PC-3 (cell line): Measurements from ENCODE around the gene GLI1. TPM values are rescaled to one million over a fixed set of nuclear protein-coding genes. Genes with fewer than 3 reads are reported as not detected.

Experiments
- ATAC-seq: fragments of 200-7000 bp; cut with Tn5 transposase; 2 replicates; pipeline ENCODE4 v1.9.1; 2020; ENCODE audit warnings: mild to moderate bottlenecking, moderate library complexity
- BruUV-seq: library from RNA; stranded (reverse); fragments of 400-500 nt; replicated peaks from 2 replicates; lab custom pipeline; 2021; lab: Mats Ljungman, UMichigan
- CTCF ChIA-PET: fragments of 300-600 bp; sonication (Branson Sonifier 250); formaldehyde crosslinking; loops from one replicate; lab custom pipeline; 2022; ENCODE audit warnings: antibody characterized with exemption; lab: Charles Lee
- POLR2A ChIA-PET: fragments of 300-600 bp; sonication (Branson Sonifier 250); formaldehyde crosslinking; loops from one replicate; lab custom pipeline; 2022; ENCODE audit warnings: antibody characterized with exemption; ENCODE audit not compliant: unreplicated experiment; lab: Charles Lee
- DNase-seq: peaks from one replicate; pipeline ENCODE4 v3.0.0-alpha.2; 2015
- H2AFZ ChIP-seq: fragments of 300-600 bp; sonication (generic); 2 replicates; pipeline ENCODE4 v1.6.0; 2016; ENCODE audit warnings: antibody characterized with exemption, low read length
- H3F3A ChIP-seq: fragments of 300-600 bp; sonication (generic); one replicate; pipeline ENCODE4 v1.6.0; 2017; ENCODE audit warnings: antibody characterized with exemption, low read length, control low read depth, mild to moderate bottlenecking; ENCODE audit not compliant: unreplicated experiment
- H3K27ac ChIP-seq: fragments of 300-600 bp; sonication (generic); 2 replicates; pipeline ENCODE4 v1.5.1; 2016; ENCODE audit warnings: mild to moderate bottlenecking, low read length
- H3K27me3 ChIP-seq: fragments of 300-600 bp; sonication (generic); 2 replicates; pipeline ENCODE4 v1.6.1; 2016; ENCODE audit warnings: low read length, mixed read lengths
- H3K36me3 ChIP-seq: fragments of 300-600 bp; sonication (generic); 2 replicates; pipeline ENCODE4 v1.6.1; 2016; ENCODE audit warnings: low read depth, mixed run types, low read length, mixed read lengths
- H3K4me1 ChIP-seq: fragments of 300-600 bp; sonication (generic); 2 replicates; pipeline ENCODE4 v1.5.1; 2016; ENCODE audit warnings: low read length; ENCODE audit not compliant: insufficient read depth
- H3K4me2 ChIP-seq: fragments of 300-600 bp; sonication (generic); 2 replicates; pipeline ENCODE4 v1.6.0; 2016; ENCODE audit warnings: low read length
- H3K4me3 ChIP-seq: fragments of 300-600 bp; sonication (generic); 2 replicates; pipeline ENCODE4 v1.5.1; 2016; ENCODE audit warnings: mild to moderate bottlenecking, low read length, mixed read lengths
- H3K79me2 ChIP-seq: fragments of 300-600 bp; sonication (generic); 2 replicates; pipeline ENCODE4 v1.6.1; 2017; ENCODE audit warnings: low read length, mixed read lengths
- H3K9ac ChIP-seq: fragments of 300-600 bp; sonication (generic); 2 replicates; pipeline ENCODE4 v1.6.0; 2016; ENCODE audit warnings: mild to moderate bottlenecking, low read length
- H3K9me2 ChIP-seq: fragments of 300-600 bp; sonication (generic); replicated peaks from 2 replicates; pipeline ENCODE4 v1.6.1; 2016; ENCODE audit warnings: mixed run types, low read length, mixed read lengths
- H3K9me3 ChIP-seq: fragments of 300-600 bp; sonication (generic); 2 replicates; pipeline ENCODE4 v1.6.1; 2016; ENCODE audit warnings: low read length, mixed read lengths
- H4K20me1 ChIP-seq: fragments of 300-600 bp; sonication (generic); 2 replicates; pipeline ENCODE4 v1.6.1; 2016; ENCODE audit warnings: low read length, mixed read lengths
- EZH2 ChIP-seq: fragments of 300-600 bp; sonication (generic); IDR thresholded peaks from one replicate; pipeline ENCODE4 v1.6.1; 2017; ENCODE audit warnings: antibody characterized with exemption, mild to moderate bottlenecking, low read length; ENCODE audit not compliant: unreplicated experiment
- EZH2phosphoT487 ChIP-seq: fragments of 300-600 bp; sonication (generic); IDR thresholded peaks from 2 replicates; pipeline ENCODE4 v1.6.1; 2018; ENCODE audit warnings: mild to moderate bottlenecking, antibody characterized with exemption, low read length, borderline replicate concordance
- intact Hi-C: fragments of 100-400 bp; cut with micrococcal nuclease; formaldehyde crosslinking; loops from 2 replicates; pipeline ENCODE4 v1.9.0; 2023
- total RNA-seq: library from RNA; depleted of rRNA; stranded (reverse); fragments of >200 nt; gene quantifications from 2 replicates; pipeline ENCODE4 v1.2.3, GENCODE V29; 2014
- TF ChIP-seq, protein P1 (sequence below): fragments of 300-600 bp; sonication (generic); conservative IDR thresholded peaks from 2 replicates; pipeline ENCODE4 v1.5.1; 2017; ENCODE audit warnings: antibody characterized with exemption, low read depth, mild to moderate bottlenecking, low read length

Gene GLI1
- total RNA-seq, 1 experiment from 2014 or later = 3.0 TPM

DNA sequence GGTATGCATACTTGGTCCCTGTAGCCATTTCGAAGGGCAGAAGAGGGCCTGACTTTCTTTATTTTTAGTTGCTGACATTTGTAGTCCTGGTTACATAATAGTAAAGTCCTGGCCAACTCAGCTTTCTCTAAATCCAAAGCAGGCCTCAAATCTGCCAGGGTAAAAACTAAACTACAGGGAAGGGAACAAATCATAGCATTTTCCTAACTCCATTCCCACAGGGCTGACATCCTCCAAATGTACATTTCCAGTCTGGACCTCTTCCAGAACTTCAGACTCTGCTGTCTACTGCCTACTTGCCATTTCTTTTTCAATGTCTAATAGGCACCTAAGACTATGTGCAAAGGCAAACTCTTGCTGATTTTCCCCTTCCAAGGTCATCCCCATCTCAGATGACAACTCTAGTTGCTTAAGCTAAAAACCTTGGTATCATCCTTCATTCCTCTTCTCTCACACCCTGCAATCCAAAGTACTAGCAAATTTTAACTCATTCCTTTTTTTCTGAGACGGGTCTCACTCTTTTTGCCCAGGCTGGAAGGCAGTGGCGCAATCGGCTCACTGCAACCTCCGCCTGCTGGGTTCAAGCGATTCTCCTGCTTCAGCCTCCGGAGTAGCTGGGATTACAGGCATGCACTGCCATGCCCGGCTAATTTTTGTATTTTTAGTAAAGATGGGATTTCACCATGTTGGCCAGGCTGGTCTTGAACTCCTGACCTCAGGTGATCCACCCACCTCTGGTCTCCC lies 58.8 kb downstream of the GLI1 start:
- intact Hi-C loops = no loop called here
- H3K27ac ChIP-seq = no peak overlapping the region
- TF ChIP-seq EZH2phosphoT487 = no peak
- H3K27me3 ChIP-seq = no peaks in the 10 kb centered on the region
- ChIA-PET POLR2A (no interaction called here), CTCF (no interaction called here)
- peaks cover 28% of the 10 kb centered on the region for H4K20me1 ChIP-seq
- no peaks in the 10 kb centered on the region for H3F3A ChIP-seq
- peak overlapping the region; percentile 98 for H3K4me2 ChIP-seq
- peaks cover 39% of the 10 kb centered on the region for H3K79me2 ChIP-seq
- H3K9me3 ChIP-seq = no peaks in the 10 kb centered on the region
- H3K4me3 ChIP-seq = peak overlapping the region; percentile 96; the same call in 1 of the 2 replicates
- BruUV-seq = no TSS peak
- no peak for DNase-seq
- peaks cover 31% of the 10 kb centered on the region for H3K4me1 ChIP-seq
- no peak overlapping the region for H2AFZ ChIP-seq
- ATAC-seq = no peak
- peaks cover 44% of the 10 kb centered on the region for H3K36me3 ChIP-seq
- no peaks in the 10 kb centered on the region for H3K9me2 ChIP-seq
- H3K9ac ChIP-seq = no peak overlapping the region

DNA sequence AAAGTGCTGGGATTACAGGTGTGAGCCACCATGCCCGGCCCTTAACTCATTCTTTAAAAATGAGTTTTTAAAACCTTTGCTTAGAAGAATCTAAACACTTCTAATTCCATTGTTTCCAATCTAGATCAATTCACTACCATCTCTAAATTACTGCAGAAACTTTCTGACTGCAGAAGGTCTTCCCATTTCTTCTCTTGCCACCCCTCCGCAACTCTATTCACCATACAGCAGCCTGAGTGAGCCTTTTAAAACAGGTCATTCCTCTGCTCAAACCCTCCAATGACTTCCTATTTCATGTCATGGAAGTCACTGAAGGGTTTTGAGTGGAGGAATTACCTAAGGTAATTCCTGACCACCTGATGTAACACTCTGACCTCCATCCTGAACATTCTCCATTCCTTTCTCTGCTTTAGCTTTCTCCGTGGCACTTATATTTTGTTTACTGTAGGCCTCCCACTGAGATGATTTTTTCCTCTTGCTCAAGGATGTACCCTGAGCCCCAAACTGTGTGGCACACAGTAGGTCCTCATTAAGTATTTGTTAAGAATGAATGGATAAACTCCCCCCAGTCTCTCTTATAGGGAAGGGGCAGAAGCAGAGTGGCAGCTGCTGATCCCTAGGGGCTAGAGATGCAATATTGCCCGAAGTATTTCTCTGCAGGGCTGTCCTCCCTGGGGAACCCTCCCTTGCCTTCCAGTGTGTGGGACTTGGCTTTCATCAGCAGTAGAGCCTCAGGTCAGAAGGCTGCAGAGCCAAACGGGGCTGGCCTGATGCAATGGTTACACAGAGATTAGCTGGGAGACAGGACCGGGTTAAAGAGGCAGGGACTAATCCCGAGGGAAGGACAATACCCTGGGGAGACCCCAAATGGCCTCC lies 59.6 kb downstream of the GLI1 start:
- Histone ChIP-seq H3K9ac (peak overlapping the region; percentile 94), H3K27me3 (no peaks in the 10 kb centered on the region), H4K20me1 (peaks cover 28% of the 10 kb centered on the region), H3F3A (no peaks in the 10 kb centered on the region), H3K4me2 (peak overlapping the region; percentile 98), H3K9me3 (no peaks in the 10 kb centered on the region), H3K27ac (peak overlapping the region; percentile 82), H3K4me3 (peak overlapping the region; percentile 96), H3K36me3 (peaks cover 44% of the 10 kb centered on the region), H3K4me1 (peaks cover 39% of the 10 kb centered on the region), H3K79me2 (peaks cover 47% of the 10 kb centered on the region), H2AFZ (no peak overlapping the region), H3K9me2 (no peaks in the 10 kb centered on the region)
- intact Hi-C loops = no loop called here
- CTCF ChIA-PET = no interaction called here
- peak; percentile 25 for DNase-seq
- POLR2A ChIA-PET = no interaction called here
- BruUV-seq = no TSS peak
- no peak for TF ChIP-seq EZH2phosphoT487
- no peak for TF ChIP-seq EZH2
- TF ChIP-seq, protein P1, sequence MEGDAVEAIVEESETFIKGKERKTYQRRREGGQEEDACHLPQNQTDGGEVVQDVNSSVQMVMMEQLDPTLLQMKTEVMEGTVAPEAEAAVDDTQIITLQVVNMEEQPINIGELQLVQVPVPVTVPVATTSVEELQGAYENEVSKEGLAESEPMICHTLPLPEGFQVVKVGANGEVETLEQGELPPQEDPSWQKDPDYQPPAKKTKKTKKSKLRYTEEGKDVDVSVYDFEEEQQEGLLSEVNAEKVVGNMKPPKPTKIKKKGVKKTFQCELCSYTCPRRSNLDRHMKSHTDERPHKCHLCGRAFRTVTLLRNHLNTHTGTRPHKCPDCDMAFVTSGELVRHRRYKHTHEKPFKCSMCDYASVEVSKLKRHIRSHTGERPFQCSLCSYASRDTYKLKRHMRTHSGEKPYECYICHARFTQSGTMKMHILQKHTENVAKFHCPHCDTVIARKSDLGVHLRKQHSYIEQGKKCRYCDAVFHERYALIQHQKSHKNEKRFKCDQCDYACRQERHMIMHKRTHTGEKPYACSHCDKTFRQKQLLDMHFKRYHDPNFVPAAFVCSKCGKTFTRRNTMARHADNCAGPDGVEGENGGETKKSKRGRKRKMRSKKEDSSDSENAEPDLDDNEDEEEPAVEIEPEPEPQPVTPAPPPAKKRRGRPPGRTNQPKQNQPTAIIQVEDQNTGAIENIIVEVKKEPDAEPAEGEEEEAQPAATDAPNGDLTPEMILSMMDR = no peak
- ATAC-seq = no peak

- Histone ChIP-seq H3K4me2 (peak overlapping the region; percentile 98), H3K9ac (peak overlapping the region; percentile 94), H4K20me1 (peaks cover 28% of the 10 kb centered on the region), H3K9me2 (no peaks in the 10 kb centered on the region), H3K9me3 (no peaks in the 10 kb centered on the region), H3K27ac (peak overlapping the region; percentile 82), H3K79me2 (peaks cover 53% of the 10 kb centered on the region), H3K36me3 (peaks cover 38% of the 10 kb centered on the region), H3K27me3 (no peaks in the 10 kb centered on the region), H3F3A (no peaks in the 10 kb centered on the region), H3K4me1 (peaks cover 44% of the 10 kb centered on the region), H3K4me3 (peak overlapping the region; percentile 96), H2AFZ (no peak overlapping the region)
- TF ChIP-seq, protein P1 = no peak
- TF ChIP-seq EZH2 (no peak), EZH2phosphoT487 (no peak)
- CTCF ChIA-PET = no interaction called here
- ATAC-seq (no peak), DNase-seq (peak; percentile 32)
- BruUV-seq = no TSS peak
- POLR2A ChIA-PET = no interaction called here
- intact Hi-C loops = no loop called here
Measured at GRCh38 chr12:57519796-57520052, 60.1 kb downstream of the GLI1 start.
